GM21717 (cell line): ENCODE results near the gene PRKCSH.

ENCODE experiments used
- ATAC-seq: cut with Tn5 transposase; IDR thresholded peaks from one replicate; pipeline ENCODE4 v1.9.1; 2021; ENCODE audit warnings: mild to moderate bottlenecking, moderate library complexity; ENCODE audit not compliant: unreplicated experiment

Gene PRKCSH

DNA sequence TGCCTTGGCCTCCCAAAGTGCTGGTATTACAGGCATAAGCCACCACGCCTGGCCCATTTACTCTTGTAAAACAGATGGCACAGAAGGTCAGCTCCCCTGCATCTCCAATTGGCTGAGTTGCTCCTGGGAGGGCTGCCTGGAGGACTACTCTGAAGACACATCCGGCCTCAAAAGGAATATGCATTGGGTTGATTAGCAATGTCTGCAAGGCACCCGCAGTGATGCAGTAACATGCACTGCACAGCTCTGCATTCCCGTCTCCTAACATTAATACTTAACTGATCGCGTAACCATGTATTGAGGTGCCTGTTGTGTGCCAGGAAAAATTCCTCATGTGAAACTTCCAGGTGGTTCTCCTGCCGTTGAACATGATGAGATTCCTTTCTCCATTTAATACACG is 40.4 kb downstream of the PRKCSH start:
- no peak for ATAC-seq

DNA sequence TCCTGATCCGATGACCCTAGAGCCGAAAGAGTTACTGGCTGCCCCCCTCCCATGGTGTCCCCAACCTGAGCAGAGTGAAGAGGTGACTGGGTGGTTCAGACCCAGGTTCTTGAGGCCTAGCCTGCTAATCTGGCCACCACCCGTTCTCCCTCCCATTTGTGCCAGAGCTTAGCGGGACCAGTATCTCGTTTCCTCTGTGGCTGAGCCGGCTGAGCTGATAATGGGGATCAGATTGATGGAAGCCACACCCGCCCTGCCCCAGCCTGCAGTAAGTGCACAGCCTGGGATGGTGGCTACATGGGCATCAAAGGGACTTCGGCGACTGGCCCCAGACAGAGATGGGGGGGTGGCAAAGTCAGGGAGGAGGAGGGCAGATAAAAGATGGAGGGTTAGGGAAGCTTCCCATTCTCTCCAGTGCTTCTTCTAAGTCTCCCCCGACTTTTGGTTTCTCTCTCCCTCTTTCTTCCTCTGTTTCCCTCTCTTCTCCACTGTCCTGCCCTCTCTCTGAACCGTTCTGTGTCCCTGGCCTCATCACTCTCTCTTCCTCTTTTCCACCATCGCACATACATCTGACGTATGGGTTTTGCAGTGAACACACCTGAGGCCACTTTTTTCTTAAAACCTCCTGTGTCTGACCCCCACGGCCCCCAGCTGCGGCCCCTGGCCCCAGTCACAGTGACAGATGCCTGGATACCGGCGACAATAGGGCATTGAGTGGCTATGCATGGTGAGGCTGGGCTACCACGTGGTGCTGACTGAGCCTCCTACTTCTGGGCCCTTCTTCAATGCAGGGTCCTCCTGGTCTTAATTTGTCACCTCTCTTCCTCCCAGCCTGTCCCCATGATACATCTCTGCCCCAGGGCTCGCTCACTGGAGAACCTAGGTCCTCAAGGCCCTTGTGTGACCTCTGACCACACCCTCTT is 43.0 kb downstream of the PRKCSH start:
- ATAC-seq: no peak

DNA sequence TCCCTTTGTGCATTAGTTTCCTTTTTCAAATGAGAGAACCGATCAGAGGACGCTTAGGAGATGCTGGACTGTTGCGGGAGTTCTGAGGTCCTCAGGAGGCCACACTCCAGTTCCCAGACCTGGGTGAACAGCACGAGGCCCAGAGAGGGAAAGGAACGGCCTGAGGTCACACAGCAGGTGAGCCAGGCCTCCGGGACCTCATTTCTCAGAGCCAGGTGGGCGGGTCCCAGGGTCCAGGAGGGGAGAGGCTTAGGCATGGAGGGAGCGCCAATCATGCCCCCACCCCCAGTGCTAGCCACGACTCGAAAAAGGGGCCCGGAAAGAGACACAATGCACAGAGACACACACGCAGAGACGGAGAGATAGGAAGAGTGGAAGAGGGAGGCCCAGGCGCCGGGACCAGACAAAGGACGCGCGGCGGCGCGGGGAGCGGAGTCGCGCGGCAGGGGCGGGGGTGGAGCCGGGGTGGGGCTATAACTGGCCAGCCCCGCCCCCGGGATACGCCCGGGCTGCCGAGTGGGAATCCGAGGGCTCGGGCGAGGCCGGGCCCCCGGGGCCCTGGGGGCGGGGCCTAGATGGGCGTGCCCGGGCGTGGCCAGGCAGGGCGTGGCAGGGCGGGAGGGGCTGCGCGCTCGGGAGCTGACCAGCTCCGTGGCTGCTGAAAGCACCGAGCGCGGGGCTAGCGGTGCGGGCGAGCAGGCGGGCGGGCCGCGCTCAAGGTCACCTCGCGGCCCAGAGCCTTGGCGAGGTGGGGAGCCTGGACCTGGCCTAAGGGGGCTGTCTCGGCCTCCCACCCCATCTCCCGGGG is 43.9 kb downstream of the PRKCSH start:
- no peak for ATAC-seq

DNA sequence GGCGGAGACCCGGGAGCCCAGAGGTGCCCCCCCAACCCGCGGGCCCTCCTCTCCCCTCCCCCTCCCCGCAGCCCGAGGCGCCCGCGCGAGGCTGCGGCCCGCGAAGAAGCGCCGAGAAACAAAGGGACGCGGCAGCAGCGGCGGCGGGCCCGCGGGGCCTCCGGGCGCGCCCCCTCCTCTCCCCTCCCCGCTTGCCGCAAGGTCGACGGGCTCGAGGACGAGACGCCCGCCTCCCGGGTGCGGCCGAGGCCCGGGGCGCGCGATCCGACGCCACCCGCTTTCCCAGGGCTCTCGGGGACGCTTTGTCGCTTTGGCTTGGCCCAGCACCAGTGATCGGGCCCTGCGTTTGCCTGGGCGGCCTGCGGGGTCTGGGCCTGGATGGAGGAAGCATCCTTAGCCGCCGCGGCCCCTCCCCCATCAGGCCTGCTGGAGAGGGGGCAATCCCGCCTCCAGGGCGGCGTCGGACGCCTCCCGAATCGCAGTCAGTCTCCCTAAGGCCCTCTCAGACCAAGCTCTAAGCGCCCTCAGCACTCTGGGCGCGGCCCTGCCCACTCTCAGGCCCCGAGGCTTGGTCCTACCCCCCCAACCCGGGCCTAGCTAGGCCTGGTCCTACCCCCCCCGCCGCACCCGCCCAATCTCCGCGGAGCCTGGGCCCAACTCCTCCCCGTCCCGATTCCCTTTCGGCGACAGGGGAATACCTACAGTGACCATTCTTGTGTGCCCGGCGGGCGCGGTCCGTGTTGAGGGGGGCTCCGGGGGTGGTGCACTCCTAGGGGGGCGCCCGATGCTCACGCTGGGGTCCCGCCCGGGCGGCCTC is 44.7 kb downstream of the PRKCSH start:
- no peak for ATAC-seq

DNA sequence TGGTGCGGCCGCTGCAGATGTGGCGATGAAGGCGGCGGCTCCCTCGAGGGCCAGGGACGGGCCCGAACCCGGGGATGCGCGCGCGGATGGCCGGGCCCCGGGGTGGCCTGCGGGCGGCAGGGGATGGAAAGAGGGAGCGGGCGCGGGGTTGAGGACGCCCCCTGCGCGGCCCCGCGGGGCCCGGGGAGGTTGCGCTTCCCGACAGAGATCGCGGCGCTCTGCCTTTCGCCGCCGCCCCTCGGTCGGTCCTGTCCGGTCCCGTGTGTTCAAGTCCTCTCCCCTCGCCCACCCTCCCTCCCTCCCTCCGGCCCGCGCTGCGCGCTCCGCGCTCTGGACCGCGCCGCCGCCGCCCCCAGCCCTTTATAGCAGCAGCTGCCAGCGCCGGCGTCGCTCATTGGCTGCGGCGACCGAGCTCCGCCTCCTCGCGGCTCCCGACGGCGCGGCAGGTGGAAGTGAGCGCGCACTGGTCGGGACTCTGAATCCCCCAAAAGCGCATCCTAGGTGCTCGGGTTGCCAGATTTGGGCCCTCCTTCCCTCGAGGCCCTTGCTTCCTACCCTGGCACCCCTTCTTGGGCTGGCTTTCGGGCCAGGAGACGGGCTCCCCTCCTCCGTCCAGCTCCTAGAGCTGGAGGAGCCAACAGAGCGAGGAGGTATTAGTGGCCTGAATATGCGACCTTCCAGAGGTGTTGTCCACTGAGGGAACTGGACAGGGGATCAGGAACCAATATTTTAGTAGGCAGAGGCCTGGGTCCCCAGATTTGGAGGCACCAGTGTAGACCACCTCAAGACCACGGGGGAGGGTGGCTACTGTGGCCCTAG is 45.5 kb downstream of the PRKCSH start, which contains the start of gene ELAVL3:
Gene ELAVL3 (minus strand): TSS at position 332 of the 819 bp plus-strand sequence. CDS start 438 bp downstream, outside the sequence.
- no peak for ATAC-seq

DNA sequence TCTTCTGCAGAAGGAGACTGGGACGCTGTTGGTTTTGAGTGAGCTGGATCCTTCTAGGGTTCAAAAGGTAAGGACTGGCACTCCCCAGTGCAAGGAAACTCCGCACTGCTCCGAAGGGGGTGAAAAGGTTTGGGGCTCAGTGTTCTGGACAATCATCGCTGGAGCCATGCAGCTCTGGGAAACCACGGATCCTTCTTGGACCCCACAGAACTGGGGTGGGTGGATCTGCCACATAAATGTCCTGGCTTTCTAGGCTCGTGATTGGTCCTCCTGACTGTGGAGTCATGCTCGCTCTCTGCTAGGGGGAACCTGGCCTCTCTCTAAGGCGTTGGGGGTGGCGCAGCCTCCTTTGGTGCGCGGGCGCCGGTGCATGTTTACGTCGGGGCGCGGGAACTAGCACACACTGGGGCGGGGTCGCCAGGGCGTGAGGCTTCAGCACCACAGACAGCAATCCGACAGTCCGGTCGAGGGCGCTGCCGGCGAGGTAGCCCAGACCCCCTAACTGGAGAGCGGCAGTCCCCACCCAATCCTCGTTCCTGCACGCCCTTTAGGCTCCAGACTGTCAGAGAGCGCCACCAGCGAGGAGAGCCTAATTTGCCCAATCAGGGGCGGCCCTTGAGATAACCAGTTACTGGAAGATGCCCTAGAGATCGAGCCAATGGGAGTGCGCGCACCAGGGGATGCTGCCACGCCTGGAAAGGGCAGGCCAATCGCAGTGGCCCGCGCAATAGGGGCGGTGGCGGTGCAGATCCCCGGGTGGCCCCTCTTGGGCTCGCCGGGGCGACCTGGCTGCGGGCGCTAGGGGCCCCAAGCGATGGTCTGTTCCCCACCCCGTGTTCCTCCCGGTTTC is 46.3 kb downstream of the PRKCSH start:
- no peak for ATAC-seq

DNA sequence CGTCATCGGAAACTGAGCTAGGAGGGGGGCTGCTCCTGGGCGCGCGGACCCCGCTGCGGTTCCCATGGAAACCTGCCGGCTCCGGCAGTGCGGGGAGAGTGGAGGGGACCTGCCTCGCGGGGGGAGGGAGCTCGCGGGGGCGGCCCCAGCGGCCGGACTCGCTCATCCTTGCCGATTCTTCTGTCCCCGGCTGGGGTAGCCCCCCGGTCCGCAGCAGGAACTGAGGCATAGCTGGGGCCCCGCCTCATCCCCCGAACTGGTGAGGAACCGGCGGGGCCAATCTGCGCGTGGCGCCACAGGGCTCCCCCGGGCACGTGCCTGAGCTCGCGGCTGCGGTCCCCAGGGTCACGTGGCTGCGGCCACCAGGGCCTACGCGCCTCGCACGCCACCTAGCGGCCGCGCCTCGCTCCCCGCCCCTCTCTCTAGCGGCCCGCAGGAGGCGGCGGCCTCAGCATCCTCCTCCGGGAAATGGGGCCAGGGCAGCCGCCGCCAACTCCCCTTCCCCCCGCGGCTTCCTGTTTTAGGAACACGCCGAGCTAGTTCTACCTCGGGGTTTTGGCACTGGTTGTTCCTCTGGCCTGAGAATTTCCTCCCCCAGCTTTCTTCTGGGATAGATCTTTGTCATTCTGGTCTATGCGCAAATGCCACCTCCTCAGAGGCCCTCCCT is 47.1 kb downstream of the PRKCSH start:
- no peak for ATAC-seq

DNA sequence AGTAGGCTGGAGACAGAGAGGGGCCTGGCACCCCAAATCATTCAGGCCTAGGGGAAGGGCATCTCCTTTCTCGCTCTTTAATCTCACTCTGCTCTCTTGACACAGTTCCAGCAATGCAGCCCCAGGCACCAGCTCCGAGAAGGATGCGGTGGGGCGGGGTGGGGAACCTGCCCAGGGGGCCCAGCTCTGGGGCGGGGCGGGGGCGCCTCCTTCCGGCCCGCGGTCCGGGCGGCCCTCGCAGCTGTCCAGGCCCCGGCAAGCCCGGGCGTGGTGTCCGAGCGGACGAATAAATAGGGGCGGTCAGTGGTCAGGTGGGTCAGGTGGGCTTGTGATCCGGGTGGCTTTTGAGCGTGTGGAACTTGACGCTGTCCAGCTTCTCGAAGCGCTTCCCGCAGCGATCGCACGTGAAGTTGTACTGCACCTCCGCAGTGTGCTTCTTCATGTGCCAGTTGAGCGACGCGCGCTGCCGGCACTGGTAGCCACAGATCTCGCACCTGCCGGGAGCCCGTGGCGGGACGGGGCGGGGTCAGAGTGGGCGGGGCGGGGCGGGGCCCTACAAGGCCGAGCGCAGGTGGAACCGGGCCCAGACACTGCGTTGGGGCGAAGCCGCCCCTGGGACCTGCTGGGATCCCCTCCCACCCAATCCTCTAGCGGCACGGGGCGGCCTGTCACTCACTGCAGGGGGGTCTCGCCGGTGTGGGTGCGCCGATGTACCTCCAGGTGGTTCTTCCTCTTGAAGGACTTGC is 48.1 kb downstream of the PRKCSH start:
- ATAC-seq: no peak

DNA sequence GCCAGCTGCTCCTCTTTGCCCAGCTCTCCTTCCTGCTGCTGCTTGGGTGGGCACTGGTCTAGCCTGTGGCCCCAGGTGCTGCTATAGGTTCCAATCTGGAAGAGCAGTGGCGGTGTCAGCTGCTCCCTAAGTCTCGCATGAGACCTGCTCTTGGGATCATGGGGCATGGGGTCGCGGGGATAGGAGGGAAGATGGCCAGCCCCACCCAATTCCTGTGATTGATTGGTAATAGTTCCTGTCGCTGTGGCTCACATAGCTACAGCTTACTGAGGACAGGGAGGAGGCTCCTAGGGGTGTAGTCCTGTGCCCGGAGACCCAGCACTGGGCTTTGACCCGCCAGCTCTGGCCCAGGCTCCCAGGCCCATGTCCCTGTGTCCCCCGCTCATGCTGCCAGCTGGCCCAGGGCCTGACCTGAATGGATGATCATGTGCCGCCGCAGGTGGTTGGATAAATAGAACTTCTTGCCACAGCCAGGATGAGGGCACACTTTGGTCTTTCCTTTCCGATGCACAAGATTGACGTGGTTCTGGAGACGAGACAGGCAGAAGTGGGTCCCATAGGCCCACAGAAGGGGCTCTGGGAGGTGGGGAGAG is 49.9 kb downstream of the PRKCSH start:
- no peak for ATAC-seq

DNA sequence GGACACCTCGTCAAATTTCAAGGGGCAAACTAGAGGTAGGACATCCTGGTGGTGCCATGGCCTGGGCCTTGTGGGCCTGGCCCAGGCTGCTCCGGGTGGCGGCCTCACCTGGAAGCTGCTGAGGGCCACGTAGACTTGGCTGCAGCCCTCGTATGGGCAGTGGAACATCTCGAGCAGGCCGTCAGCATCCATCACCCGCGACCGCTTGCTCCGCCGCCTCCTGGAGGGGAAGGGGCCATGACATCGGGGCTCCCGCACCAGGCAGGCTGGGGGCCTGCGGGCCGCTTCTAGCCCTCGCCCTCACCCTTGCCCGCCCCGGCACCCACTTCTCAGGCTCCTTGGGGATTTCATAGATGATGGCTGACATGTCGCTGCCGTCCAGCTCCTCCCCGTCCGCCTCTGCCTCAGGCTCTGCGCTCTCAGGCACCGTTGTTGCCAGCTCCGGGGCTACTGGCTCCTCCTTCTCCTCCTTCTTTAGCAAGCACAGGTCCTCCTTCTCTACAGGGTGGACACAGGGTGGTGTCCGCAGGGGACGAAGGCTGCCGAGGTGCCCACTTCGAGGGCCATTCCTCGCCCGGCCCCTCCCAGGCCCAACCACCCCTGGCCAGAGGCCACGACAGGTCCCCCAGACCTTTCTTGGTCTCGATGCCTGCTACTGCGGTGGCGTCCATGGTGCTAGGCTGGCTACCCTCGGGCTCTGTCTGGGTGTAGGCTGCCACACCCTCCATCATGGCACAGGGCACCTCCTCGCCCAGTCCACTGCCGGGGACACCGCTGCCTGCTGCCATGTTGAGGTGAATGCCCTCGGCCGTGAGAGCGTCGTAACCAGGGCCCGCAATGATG is 51.4 kb downstream of the PRKCSH start:
- no peak for ATAC-seq

DNA sequence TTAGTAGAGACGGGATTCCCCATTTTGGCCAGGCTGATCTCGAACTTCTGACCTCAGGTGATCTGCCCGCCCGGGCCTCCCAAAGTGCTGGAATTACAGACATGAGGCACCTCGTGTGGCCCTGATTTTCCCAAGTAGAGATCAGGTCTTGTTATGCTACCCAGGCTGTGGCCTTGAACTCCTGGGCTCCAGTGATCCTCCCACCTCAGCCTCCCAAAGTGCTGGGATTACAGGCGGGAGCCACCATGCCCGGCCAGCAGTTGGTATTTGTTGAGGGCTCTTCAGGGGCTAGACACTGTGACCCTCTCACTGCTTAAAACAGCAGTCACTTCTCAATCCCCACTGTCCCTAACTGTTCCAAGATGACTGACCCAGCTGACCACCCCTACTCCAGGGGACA is 53.9 kb downstream of the PRKCSH start:
- no peak for ATAC-seq

DNA sequence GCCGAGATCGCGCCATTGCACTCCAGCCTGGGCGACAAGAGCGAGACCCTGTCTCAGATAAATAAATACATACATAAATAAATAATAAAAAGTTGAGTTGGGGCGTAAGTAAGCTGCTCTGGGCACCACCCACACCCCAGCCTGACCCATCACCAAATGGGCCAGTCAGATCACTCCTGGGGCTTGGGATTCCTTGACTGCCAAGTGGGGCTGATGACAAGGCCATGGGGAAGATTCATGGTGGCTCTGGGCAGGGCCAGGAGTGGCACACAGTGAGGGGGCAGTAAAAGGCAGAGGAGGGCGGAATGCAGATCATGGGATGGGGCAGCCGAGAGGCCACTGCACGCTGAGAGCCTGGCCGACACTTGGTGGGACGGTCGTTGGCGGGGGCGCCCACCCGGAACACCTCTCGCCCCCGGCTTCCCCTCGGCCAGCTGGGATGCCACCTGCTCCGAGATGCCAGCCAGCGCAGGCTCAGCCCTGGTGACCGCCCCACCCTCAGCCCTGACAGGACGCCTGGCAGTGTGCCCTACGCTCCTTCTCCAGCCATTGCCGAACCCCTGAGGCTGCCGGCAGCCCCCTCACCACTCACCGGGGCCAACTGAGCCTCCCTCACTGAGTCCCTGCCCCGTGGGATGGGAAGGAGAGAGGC is 59.3 kb downstream of the PRKCSH start:
- ATAC-seq: no peak

DNA sequence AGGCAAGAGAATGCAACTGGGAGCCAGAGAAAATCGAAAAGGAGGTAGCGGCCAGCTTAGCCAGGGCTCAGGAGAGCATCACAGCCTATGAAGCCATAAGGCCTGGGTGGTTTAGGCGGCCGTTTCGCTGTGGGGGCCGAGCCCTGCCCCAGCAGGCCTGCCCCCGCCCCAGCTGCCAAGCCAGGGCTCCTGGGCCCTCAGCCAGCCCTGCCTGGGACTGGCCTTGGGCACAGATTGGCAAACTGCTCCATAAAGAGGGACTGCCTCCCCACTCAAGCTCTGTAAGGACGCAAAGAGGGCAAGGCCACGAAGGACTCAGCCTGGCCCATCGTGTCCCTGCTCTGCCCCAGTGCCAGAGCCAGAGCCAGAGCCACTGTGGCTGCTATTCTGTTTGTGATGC is 60.0 kb downstream of the PRKCSH start:
- no peak for ATAC-seq

DNA sequence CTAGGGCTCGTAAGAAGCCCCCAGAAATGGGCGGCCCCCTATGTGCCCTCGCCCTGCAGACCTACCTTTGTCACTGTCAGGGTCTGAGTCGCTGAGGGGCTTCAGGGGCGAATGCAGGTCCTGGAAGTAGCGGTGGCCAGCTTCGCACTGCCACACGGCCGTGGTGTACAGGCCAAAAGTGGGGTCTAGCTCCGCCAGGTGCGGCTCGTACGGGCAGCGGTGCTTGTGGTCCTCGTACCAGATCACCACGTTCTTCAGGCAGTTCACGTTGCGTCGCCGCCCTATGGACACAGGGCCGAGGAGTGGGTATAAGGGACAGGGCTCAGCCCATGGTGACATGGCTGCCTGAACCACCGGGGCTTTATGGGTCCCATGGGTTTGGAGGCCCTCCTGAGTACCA is 60.5 kb downstream of the PRKCSH start:
- ATAC-seq: no peak

DNA sequence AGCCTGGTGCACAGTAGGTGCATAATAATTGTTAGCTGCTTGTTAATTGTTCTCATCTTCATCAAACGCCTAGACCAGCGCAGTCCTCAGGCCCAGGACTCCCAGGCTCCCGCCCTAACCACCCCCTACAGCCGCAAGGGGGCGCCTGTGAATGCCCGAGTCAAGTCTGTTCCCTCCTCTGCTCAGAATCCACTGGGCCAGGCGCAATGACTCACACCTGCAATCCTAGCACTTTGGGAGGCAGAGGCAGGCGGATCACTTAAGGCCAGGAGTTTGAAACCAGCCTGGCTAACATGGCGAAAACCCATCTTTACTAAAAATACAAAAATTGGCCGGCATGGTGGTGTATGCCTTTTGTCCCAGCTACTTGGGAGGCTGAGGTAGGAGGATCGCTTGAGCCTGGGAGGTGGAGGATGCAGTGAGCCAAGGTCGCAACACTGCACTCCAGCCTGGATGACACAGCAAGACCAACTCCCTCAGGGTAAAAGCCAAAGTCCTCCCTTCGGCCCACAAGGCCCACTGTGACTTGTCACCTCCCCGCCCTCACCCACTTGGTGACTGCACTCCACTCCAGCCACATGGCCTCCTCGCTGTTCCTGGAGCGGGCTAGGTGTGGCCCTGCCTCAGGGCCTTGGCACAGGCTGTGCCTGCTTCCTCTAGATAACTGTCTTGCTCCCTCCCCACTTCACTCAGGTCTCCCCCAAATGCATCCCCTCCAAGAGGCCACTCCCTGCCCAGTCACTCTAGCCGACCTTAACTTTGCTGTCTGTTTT is 61.1 kb downstream of the PRKCSH start:
- no peak for ATAC-seq
